ENCODE results near the gene CLEC16A. TPM values are rescaled to one million over a fixed set of nuclear protein-coding genes. Genes with fewer than 3 reads are reported as not detected.

CLEC16A gene
- total and polyA plus RNA-seq, 9 of the 15 experiments (the other 6 are each of a cell fraction or from before 2014, with no cell fraction given), result 1.00 to 22.3 (median 10.0) TPM

DNA sequence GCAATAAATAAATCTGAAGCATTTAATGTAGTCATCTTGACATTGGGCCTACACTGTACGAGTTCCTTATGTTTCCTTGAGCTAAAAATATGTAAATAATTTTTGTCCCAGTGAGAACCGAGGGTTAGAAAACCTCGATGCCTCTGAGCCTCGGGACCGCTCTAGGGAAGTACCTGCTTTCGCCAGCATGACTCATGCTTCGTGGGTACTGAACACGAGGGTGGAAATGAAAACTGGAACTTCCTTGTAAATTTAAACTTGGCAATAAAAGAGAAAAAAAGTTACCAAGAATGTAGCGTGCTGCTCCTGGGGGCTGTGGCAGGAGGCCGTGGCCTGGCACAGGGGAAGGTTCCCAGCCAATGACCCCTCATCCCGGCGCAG lies 237.5 kb downstream of the CLEC16A start:
- Histone ChIP-seq H3K4me2 (ENCODE audit: insufficient read depth, low read length) (no peak overlapping the region), H3K9ac (ENCODE audit: insufficient read depth in 1 of 2, low read depth in 2 of 2, low read length in 2 of 2) (0 out of 4 replicates have a peak overlapping the region, but pooled peaks of 1 of the 2 experiments have one; percentile 50), H3K79me2 (ENCODE audit: control insufficient read depth, insufficient read depth, low read length) (no peaks in the 10 kb centered on the region), H3K4me3 (no peak overlapping the region), H3K27ac (ENCODE audit: extremely low read depth, low read depth, low read length) (no peak overlapping the region), H3K9me3 (replicated peaks; ENCODE audit: control insufficient read depth, insufficient read depth, low read depth, low read length) (no peaks in the 10 kb centered on the region), H3K9me1 (ENCODE audit: control insufficient read depth, insufficient read depth, low read length) (no peaks in the 10 kb centered on the region), H2AFZ (ENCODE audit: low read depth, low read length) (no peak overlapping the region), H3K27me3 (ENCODE audit: control insufficient read depth in 2 of 2, insufficient read depth in 2 of 2, low read length in 2 of 2) (no peaks in the 10 kb centered on the region), H3K36me3 (ENCODE audit: control insufficient read depth, insufficient read depth, low read length) (peaks cover 3% of the 10 kb centered on the region; the same call in 1 of the 3 replicates), H4K20me1 (replicated peaks; ENCODE audit: control insufficient read depth, insufficient read depth, low read length) (no peaks in the 10 kb centered on the region), H3K4me1 (replicated peaks in 1 of 2; ENCODE audit: control insufficient read depth in 2 of 2, insufficient read depth in 2 of 2, low read length in 2 of 2) (peaks cover 0 to 36% of the 10 kb centered on the region in 2 experiments; a peak in 2 of 5 replicates)
- intact Hi-C loops (cut with micrococcal nuclease), result no loop called here
- WGBS (ENCODE audit: insufficient coverage, low coverage, missing lambda C conversion rate), result 61% methylated on average over 12 of the region's 12 CpGs
- CTCF ChIA-PET (ENCODE audit: low intra/inter-chr PET ratio), result no interaction called here
- ATAC-seq (no peak), DNase-seq (ENCODE audit: extremely low read depth in 1 of 4, low spot score in 3 of 4) (no peak), FAIRE-seq (peak; percentile 26)
- POLR2A ChIA-PET, result interaction anchor here (0.9 to 1.3 kb wide), 2 partner anchors 14 to 200 kb away, joined by 4 to 5 read pairs; no protein-coding TSS in a partner anchor
- no TSS peak for BruUV-seq (replicated peaks)
- TF ChIP-seq, protein P1, sequence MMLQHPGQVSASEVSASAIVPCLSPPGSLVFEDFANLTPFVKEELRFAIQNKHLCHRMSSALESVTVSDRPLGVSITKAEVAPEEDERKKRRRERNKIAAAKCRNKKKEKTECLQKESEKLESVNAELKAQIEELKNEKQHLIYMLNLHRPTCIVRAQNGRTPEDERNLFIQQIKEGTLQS (IDR thresholded peaks at IDR 0.05), result peak; percentile 44; the same call in 1 of the 2 replicates
- TF ChIP-seq, protein P1 (CRISPR knock-in tag; conservative IDR thresholded peaks at IDR 0.05), result no peak
- TF ChIP-seq JUND (IDR thresholded peaks at IDR 0.05; ENCODE audit: borderline replicate concordance, low read depth, low read length) (peak; percentile 54; the same call in 1 of the 2 replicates), JUND (tag; IDR thresholded peaks at IDR 0.05; ENCODE audit: borderline replicate concordance, low read depth, low read length) (no peak), MEF2A (IDR thresholded peaks at IDR 0.05; ENCODE audit: control insufficient read depth, low read depth, low read length) (no peak), PTTG1 (tag; IDR thresholded peaks at IDR 0.05; ENCODE audit: low read depth) (no peak), GTF2E2 (tag; IDR thresholded peaks at IDR 0.05) (no peak), L3MBTL2 (IDR thresholded peaks at IDR 0.05) (peak; percentile 75)
- TF ChIP-seq, protein P2, sequence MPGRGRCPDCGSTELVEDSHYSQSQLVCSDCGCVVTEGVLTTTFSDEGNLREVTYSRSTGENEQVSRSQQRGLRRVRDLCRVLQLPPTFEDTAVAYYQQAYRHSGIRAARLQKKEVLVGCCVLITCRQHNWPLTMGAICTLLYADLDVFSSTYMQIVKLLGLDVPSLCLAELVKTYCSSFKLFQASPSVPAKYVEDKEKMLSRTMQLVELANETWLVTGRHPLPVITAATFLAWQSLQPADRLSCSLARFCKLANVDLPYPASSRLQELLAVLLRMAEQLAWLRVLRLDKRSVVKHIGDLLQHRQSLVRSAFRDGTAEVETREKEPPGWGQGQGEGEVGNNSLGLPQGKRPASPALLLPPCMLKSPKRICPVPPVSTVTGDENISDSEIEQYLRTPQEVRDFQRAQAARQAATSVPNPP (IDR thresholded peaks at IDR 0.05; ENCODE audit: borderline replicate concordance, insufficient read depth, insufficient read length), result no peak
- TF ChIP-seq, protein P3, sequence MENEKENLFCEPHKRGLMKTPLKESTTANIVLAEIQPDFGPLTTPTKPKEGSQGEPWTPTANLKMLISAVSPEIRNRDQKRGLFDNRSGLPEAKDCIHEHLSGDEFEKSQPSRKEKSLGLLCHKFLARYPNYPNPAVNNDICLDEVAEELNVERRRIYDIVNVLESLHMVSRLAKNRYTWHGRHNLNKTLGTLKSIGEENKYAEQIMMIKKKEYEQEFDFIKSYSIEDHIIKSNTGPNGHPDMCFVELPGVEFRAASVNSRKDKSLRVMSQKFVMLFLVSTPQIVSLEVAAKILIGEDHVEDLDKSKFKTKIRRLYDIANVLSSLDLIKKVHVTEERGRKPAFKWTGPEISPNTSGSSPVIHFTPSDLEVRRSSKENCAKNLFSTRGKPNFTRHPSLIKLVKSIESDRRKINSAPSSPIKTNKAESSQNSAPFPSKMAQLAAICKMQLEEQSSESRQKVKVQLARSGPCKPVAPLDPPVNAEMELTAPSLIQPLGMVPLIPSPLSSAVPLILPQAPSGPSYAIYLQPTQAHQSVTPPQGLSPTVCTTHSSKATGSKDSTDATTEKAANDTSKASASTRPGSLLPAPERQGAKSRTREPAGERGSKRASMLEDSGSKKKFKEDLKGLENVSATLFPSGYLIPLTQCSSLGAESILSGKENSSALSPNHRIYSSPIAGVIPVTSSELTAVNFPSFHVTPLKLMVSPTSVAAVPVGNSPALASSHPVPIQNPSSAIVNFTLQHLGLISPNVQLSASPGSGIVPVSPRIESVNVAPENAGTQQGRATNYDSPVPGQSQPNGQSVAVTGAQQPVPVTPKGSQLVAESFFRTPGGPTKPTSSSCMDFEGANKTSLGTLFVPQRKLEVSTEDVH (IDR thresholded peaks at IDR 0.05; ENCODE audit: low read depth, partially characterized antibody), result no peak
- in situ Hi-C loops (cut with MboI), result no loop called here

Measured in K562 (cell line).